CD4-positive, alpha-beta T cell (primary cell): ENCODE measurements around the gene HOXA13. TPM values are rescaled to one million over a fixed set of nuclear protein-coding genes. Genes with fewer than 3 reads are reported as not detected.

ENCODE experiments used
- ATAC-seq: fragments of 200-7000 bp; cut with Tn5 transposase; one replicate; pipeline ENCODE4 v1.10.0; 2022; ENCODE audit warnings: mild to moderate bottlenecking; ENCODE audit not compliant: poor library complexity
- CTCF ChIA-PET: fragments of 350-600 bp; sonication (Branson Sonifier 250); formaldehyde crosslinking; loops from one replicate; lab custom pipeline; 2021; ENCODE audit warnings: antibody characterized with exemption, inconsistent platforms; lab: Charles Lee
- POLR2A ChIA-PET: fragments of 350-600 bp; sonication (Branson Sonifier 250); formaldehyde crosslinking; loops from one replicate; lab custom pipeline; 2021; ENCODE audit warnings: antibody characterized with exemption, inconsistent platforms; lab: Charles Lee
- DNase-seq, 14 experiments: peaks; one replicate each; pipeline ENCODE4 v3.0.0-alpha.2; 2013 to 2020; ENCODE audit warnings: mixed read lengths in 2 of 14
- H3K27ac ChIP-seq, 2 donors: one replicate each; pipeline versions ENCODE4 v1.5.1 to v1.7.0; 2013; ENCODE audit warnings: low read length in 2 of 2, low read depth in 1 of 2, mild to moderate bottlenecking in 1 of 2
- H3K27me3 ChIP-seq, 2 experiments: 1 replicate in 1 of 2; 2 replicates in 1 of 2; pipeline versions ENCODE4 v1.6.1 to v1.7.0; 2013; ENCODE audit warnings: low read length in 2 of 2, control low read depth in 1 of 2, mild to moderate bottlenecking in 1 of 2, moderate library complexity in 1 of 2; ENCODE audit not compliant: insufficient read depth in 2 of 2, control insufficient read depth in 1 of 2
- H3K36me3 ChIP-seq: one replicate; pipeline ENCODE4 v1.6.1; 2013; ENCODE audit warnings: low read length, control low read depth; ENCODE audit not compliant: insufficient read depth
- H3K4me1 ChIP-seq: one replicate; pipeline ENCODE4 v1.6.1; 2013; ENCODE audit warnings: low read length, control low read depth; ENCODE audit not compliant: insufficient read depth
- H3K4me3 ChIP-seq: one replicate; pipeline ENCODE4 v1.5.1; 2013; ENCODE audit warnings: mild to moderate bottlenecking, low read length, moderate library complexity
- H3K9me3 ChIP-seq, 2 experiments: 1 replicate in 1 of 2; 2 replicates in 1 of 2; pipeline versions ENCODE4 v1.6.1 to v1.7.0; 2013; ENCODE audit warnings: low read length in 2 of 2, mild to moderate bottlenecking in 2 of 2, control low read depth in 1 of 2, moderate library complexity in 1 of 2; ENCODE audit not compliant: control insufficient read depth in 1 of 2, insufficient read depth in 1 of 2
- H3K27ac Mint-ChIP-seq: one replicate; pipeline ENCODE4 v1.8.0; 2020; ENCODE audit warnings: mixed read lengths
- H3K27me3 Mint-ChIP-seq: one replicate; pipeline ENCODE4 v1.8.0; 2021; ENCODE audit warnings: mixed read lengths
- H3K36me3 Mint-ChIP-seq: one replicate; pipeline ENCODE4 v1.8.0; 2021; ENCODE audit warnings: low read depth, mixed read lengths
- H3K4me1 Mint-ChIP-seq: one replicate; pipeline ENCODE4 v1.8.0; 2021; ENCODE audit warnings: low read depth, mixed read lengths
- H3K4me3 Mint-ChIP-seq: one replicate; pipeline ENCODE4 v1.8.0; 2020; ENCODE audit warnings: mild to moderate bottlenecking, mixed read lengths
- H3K9me3 Mint-ChIP-seq: one replicate; pipeline ENCODE4 v1.8.0; 2020; ENCODE audit warnings: mixed read lengths
- intact Hi-C, 2 experiments: fragments of 100-400 bp; cut with DNase I in 1 of 2; cut with micrococcal nuclease in 1 of 2; formaldehyde crosslinking; loops; one replicate each; pipeline versions ENCODE4 v1.15.1 to v1.9.0; 2023 to 2025; cut with DNase I, micrococcal nuclease
- total RNA-seq, 174 experiments: library from RNA in 2 of 174; stranded (reverse) in 2 of 174; gene quantifications; one replicate each; pipeline ENCODE4 v1.2.3 and lab custom pipeline; 2021 to 2026
- TF ChIP-seq, protein P1 (sequence below): fragments of 200-600 bp; IDR thresholded peaks from one replicate; pipeline ENCODE4 v1.8.0; 2022; ENCODE audit warnings: antibody characterized with exemption, mild to moderate bottlenecking

HOXA13 gene
- total RNA-seq, 2 experiments from 2014 or later, result not detected

DNA sequence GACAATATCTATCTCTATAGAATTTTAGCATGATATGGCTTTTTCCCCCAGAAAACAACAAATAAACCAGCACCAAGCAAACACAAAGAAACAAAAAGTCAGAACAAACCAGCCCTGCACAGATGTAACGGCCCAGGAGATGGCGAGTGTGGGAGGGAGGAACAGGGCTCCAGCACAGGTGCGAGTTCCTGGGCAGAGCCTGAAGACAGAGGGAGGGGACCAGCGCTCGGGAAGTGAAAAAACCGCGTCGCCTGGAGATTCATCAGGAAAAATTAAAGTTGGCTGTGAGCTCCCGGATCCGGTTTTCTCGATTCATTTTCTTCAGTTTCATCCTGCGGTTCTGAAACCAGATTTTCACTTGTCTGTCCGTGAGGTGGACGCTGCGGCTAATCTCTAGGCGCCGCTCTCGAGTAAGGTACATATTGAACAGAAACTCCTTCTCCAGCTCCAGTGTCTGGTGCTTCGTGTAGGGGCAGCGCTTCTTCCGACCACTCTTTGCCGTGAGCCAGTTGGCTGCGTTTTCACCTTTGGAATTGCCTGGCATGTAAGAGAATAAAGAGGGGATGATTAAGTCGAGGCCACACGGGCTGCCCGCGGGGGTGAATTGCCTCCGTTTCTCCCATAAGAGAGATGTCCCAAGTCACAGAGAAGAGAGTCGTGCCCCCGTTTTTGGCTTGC lies 28.1 kb downstream of the HOXA13 start:
- Histone ChIP-seq H3K36me3 (no peaks in the 10 kb centered on the region), H3K27me3 (peaks cover 82 to 100% of the 10 kb centered on the region in 2 experiments), H3K4me3 (no peak overlapping the region), H3K9me3 (peaks cover 5 to 66% of the 10 kb centered on the region in 2 experiments), H3K27ac (no peak overlapping the region), H3K4me1 (peaks cover 64% of the 10 kb centered on the region)
- H3K36me3 Mint-ChIP-seq, result no peaks in the 10 kb centered on the region
- TF ChIP-seq, protein P1, sequence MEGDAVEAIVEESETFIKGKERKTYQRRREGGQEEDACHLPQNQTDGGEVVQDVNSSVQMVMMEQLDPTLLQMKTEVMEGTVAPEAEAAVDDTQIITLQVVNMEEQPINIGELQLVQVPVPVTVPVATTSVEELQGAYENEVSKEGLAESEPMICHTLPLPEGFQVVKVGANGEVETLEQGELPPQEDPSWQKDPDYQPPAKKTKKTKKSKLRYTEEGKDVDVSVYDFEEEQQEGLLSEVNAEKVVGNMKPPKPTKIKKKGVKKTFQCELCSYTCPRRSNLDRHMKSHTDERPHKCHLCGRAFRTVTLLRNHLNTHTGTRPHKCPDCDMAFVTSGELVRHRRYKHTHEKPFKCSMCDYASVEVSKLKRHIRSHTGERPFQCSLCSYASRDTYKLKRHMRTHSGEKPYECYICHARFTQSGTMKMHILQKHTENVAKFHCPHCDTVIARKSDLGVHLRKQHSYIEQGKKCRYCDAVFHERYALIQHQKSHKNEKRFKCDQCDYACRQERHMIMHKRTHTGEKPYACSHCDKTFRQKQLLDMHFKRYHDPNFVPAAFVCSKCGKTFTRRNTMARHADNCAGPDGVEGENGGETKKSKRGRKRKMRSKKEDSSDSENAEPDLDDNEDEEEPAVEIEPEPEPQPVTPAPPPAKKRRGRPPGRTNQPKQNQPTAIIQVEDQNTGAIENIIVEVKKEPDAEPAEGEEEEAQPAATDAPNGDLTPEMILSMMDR, result no peak
- H3K27me3 Mint-ChIP-seq, result peaks cover 84% of the 10 kb centered on the region
- ChIA-PET POLR2A (interaction anchor here (0.6 to 2.5 kb wide), 5 partner anchors 10 to 19 kb away, joined by 3 to 14 read pairs (median 6); no protein-coding TSS in a partner anchor), CTCF (interaction anchor here (1.7 to 2.9 kb wide), 5 partner anchors 8 to 25 kb away, joined by 3 to 10 read pairs (median 6); partner anchors contain the start of gene HOXA7)
- ATAC-seq (no peak), DNase-seq (peak in 2 of 14 experiments; percentile 32 to 36)
- H3K27ac Mint-ChIP-seq, result peak overlapping the region; percentile 50
- peak overlapping the region; percentile 74 for H3K4me3 Mint-ChIP-seq
- H3K9me3 Mint-ChIP-seq, result no peaks in the 10 kb centered on the region
- H3K4me1 Mint-ChIP-seq, result peaks cover 51% of the 10 kb centered on the region
- intact Hi-C loops, result loop anchor here (2.0 kb wide), 3 partner anchors 13 to 1315 kb away; partner anchors contain the start of gene HOXA11 (in 1 of the 2)

DNA sequence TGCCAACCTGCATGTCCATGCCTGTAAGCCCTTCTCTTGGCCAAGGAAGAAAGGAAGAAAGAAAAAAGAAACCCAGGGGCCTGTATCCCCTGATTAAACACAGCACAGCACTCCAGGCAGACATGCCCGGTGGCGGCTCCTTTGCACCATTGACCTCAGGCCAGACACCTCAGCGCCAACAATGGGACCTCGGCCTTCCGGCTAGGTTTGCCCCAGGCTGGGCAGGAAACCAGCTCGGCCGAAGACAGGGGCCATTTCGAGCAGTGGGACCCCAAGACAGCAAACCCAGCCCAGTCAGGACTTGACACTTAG lies 28.6 kb downstream of the HOXA13 start:
- no peak overlapping the region for H3K27ac ChIP-seq
- POLR2A ChIA-PET, result interaction anchor here (2.1 to 2.5 kb wide), 2 partner anchors 10 to 12 kb away, joined by 6 to 14 read pairs; no protein-coding TSS in a partner anchor
- Mint-ChIP-seq H3K4me1 (peaks cover 54% of the 10 kb centered on the region), H3K4me3 (peak overlapping the region; percentile 74), H3K9me3 (no peaks in the 10 kb centered on the region), H3K27me3 (peaks cover 84% of the 10 kb centered on the region), H3K27ac (peak overlapping the region; percentile 50), H3K36me3 (no peaks in the 10 kb centered on the region)
- CTCF ChIA-PET, result interaction anchor here (1.7 to 2.9 kb wide), 5 partner anchors 9 to 25 kb away, joined by 3 to 10 read pairs (median 6); partner anchors contain the start of gene HOXA7
- ATAC-seq, result no peak
- TF ChIP-seq, protein P1, result no peak
- H3K27me3 ChIP-seq, result peaks cover 85 to 100% of the 10 kb centered on the region in 2 experiments
- DNase-seq, result peak in 1 of 14 experiments; percentile 32
- no peak overlapping the region for H3K4me3 ChIP-seq
- intact Hi-C loops, result loop anchor here (2.0 kb wide), 2 partner anchors 14 to 1314 kb away; partner anchors contain the start of gene HOXA11 (in 1 of the 2)
- peaks cover 5 to 71% of the 10 kb centered on the region in 2 experiments for H3K9me3 ChIP-seq
- no peaks in the 10 kb centered on the region for H3K36me3 ChIP-seq
- H3K4me1 ChIP-seq, result peaks cover 69% of the 10 kb centered on the region

DNA sequence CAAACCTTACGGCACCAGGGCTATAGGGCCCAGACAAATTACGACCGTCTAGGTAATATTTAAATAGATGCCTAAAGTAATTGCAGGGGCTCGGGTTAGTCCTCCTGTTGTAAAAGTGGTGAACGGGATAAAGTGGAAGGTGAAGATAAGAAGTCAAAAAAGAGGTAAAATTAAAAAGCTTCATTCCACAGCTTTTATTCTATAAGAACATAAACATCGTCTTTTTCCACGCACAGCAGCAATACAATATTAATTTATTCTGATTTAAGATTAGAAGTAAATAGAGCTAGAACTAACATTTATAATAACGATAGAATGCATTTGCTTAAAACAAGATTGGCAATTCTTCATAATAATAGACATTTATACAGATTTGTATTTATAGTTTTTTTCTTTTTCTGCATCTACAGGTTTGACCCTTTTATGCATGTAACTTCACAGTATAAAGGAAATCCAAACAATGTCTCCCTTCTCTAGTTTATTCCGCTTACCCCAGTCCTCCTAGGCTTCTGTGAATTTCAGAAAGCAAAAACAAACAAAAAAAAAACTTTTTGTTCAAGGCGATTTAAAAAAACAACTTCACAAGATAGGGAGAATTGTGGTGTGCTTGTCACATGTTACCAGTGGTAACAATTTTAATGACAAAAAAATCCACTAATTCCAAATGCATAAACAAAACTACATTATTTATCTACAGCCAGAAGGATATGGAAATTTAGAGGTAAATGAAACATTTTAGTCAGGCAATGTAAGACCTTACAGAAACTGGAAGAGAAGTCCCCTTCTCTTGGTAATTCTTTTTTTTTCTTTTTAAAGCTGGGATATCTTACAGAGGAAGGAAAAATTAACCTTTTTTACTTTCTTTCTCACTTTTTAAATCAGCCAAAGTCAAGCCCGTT lies 29.2 kb downstream of the HOXA13 start:
- intact Hi-C loops, result loop anchor here (2.0 kb wide), 2 partner anchors 14 to 1314 kb away; partner anchors contain the start of gene HOXA11 (in 1 of the 2)
- Histone ChIP-seq H3K27ac (no peak overlapping the region), H3K36me3 (no peaks in the 10 kb centered on the region), H3K4me1 (peaks cover 75% of the 10 kb centered on the region), H3K9me3 (peaks cover 5 to 74% of the 10 kb centered on the region in 2 experiments), H3K27me3 (peaks cover 87 to 100% of the 10 kb centered on the region in 2 experiments), H3K4me3 (no peak overlapping the region)
- DNase-seq (no peak), ATAC-seq (no peak)
- ChIA-PET CTCF (interaction anchor here (0.9 to 2.2 kb wide), 7 partner anchors 9 to 1278 kb away, joined by 3 to 6 read pairs (median 3); partner anchors contain the start of genes HOXA11 and HOXA7), POLR2A (interaction anchor here (0.7 to 2.1 kb wide), 5 partner anchors 9 to 82 kb away, joined by 3 to 6 read pairs (median 3); no protein-coding TSS in a partner anchor)
- TF ChIP-seq, protein P1, result no peak
- no peak overlapping the region for H3K27ac Mint-ChIP-seq
- H3K4me3 Mint-ChIP-seq, result peak overlapping the region; percentile 34
- peaks cover 84% of the 10 kb centered on the region for H3K27me3 Mint-ChIP-seq
- no peaks in the 10 kb centered on the region for H3K9me3 Mint-ChIP-seq
- H3K4me1 Mint-ChIP-seq, result peaks cover 58% of the 10 kb centered on the region
- peaks cover 2% of the 10 kb centered on the region for H3K36me3 Mint-ChIP-seq
